HEK293T (cell line): ENCODE data around the gene RASSF8.

Experiments
- FOXM1 ChIP-seq: fragments of 450-650 bp; IDR thresholded peaks from 2 replicates; pipeline ENCODE4 v1.6.1; 2017; ENCODE audit warnings: mild to moderate bottlenecking, borderline replicate concordance
- HDGF ChIP-seq: fragments of 450-650 bp; IDR thresholded peaks from 2 replicates; pipeline ENCODE4 v1.6.1; 2017; ENCODE audit warnings: antibody characterized with exemption, borderline replicate concordance
- PKNOX1 ChIP-seq: fragments of 450-650 bp; IDR thresholded peaks from 2 replicates; pipeline ENCODE4 v1.6.1; 2016
- SUZ12 ChIP-seq: fragments of 450-650 bp; IDR thresholded peaks from 2 replicates; pipeline ENCODE4 v1.6.1; 2016; ENCODE audit warnings: mild to moderate bottlenecking

DNA sequence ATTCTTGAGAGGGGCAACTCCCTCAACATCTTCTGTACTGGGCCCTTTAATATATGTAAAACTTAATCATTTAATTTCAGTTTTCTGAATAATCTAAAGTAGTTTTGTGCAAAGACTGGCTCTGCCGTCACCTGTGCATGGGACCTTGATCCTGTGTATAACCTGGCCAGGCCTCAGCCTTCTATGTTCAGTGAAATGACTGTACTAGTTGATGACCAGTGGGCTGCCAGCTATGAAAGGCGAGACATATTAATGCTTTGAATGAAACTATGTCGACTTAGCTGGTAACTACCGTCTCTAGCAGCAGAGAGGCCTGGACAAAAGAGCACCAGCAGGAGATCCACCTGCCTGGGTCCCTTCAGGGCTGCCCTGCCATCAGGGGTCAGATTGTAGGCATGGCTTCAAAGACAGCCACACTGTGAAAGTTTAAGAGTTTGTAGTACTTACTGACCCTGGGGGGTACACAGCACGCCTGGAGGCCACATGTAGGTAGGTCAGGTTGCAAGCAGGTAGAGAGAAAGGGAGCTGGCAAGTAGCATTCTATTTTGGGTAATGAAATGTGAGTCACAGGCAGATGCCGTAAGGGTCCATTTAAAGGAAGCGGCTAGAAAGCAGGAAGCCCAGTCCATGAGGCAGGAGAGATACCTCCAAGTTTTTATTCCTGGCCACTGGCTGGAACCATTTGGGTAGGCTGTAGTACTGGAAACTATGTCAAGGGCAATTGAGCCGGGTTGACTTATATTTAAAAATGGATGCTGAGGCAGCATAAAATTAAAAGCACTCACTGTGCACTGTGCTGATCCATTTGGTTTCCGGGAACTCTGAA, 89.1 kb downstream of the RASSF8 start:
- no peak for TF ChIP-seq FOXM1
- TF ChIP-seq HDGF: no peak
- TF ChIP-seq SUZ12: no peak
- TF ChIP-seq PKNOX1: no peak
